Activated CD8-positive, alpha-beta memory T cell treated with anti-CD3 and anti-CD28 coated beads, Interleukin-2, amount 10 ng/mL, durations not matched to agents 7 days and 5 days (primary cell): ENCODE results near the gene OR2AG1. TPM values are rescaled to one million over a fixed set of nuclear protein-coding genes. Genes with fewer than 3 reads are reported as not detected.

ENCODE experiments used
- ATAC-seq: fragments of 150-1000 bp; cut with Tn5 transposase; one replicate; pipeline ENCODE4 v1.10.0; 2021; ENCODE audit warnings: moderate library complexity
- CTCF ChIA-PET: fragments of 350-600 bp; sonication (Branson Sonifier 250); formaldehyde crosslinking; loops from one replicate; lab custom pipeline; 2021; ENCODE audit warnings: antibody characterized with exemption; lab: Charles Lee
- DNase-seq: peaks from one replicate; pipeline ENCODE4 v3.0.0-alpha.2; 2020
- H3K27ac Mint-ChIP-seq: one replicate; pipeline ENCODE4 v1.8.0; 2021; ENCODE audit warnings: mild to moderate bottlenecking, mixed read lengths
- H3K27me3 Mint-ChIP-seq: one replicate; pipeline ENCODE4 v1.8.0; 2021; ENCODE audit warnings: mixed read lengths
- H3K36me3 Mint-ChIP-seq: one replicate; pipeline ENCODE4 v1.8.0; 2021; ENCODE audit warnings: mild to moderate bottlenecking, mixed read lengths
- H3K4me1 Mint-ChIP-seq: one replicate; pipeline ENCODE4 v1.8.0; 2021; ENCODE audit warnings: mixed read lengths
- H3K4me3 Mint-ChIP-seq: one replicate; pipeline ENCODE4 v1.8.0; 2021; ENCODE audit warnings: mild to moderate bottlenecking, moderate library complexity, mixed read lengths
- H3K9me3 Mint-ChIP-seq: one replicate; pipeline ENCODE4 v1.8.0; 2022; ENCODE audit warnings: low read depth, mixed read lengths
- total RNA-seq, 2 experiments: library from RNA; stranded (reverse); gene quantifications; one replicate each; pipeline ENCODE4 v1.2.3, GENCODE V29; 2021

OR2AG1 gene, protein sequence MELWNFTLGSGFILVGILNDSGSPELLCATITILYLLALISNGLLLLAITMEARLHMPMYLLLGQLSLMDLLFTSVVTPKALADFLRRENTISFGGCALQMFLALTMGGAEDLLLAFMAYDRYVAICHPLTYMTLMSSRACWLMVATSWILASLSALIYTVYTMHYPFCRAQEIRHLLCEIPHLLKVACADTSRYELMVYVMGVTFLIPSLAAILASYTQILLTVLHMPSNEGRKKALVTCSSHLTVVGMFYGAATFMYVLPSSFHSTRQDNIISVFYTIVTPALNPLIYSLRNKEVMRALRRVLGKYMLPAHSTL
- total RNA-seq, result not detected

DNA sequence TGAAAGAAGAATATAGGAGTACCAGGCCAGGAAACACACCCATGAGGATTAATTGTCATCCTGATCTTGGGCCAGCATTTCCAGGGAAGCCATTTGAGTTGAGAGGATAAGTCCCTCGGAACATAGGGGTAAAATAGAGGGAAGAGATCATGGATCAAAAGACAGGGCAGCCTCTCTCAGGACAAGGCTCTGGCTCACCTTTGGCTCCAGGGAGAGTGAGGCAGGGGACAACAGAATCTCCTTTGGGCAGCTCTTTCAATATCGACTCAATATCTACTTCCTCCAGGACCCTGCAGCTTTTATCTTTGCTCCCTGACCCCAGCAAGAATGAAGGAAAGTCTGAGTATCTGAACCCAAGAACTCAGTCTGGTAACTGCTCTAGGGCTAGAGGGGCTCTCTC lies at the start of gene OR2AG1:
TSS of gene OR2AG1 (plus strand) at position 301 of the 400 bp plus-strand sequence. CDS start 2,018 bp downstream, outside the sequence.
- Mint-ChIP-seq H3K27ac (no peak within 1 kb of the TSS), H3K9me3 (no peaks in the 10 kb centered on the region), H3K27me3 (peaks cover 23% of the 10 kb centered on the region), H3K4me1 (no peaks in the 10 kb centered on the region), H3K4me3 (no peak within 1 kb of the TSS), H3K36me3 (no peaks in the 10 kb centered on the region)
- DNase-seq (no peak), ATAC-seq (no peak)
- CTCF ChIA-PET, result interaction anchor here (1.0 kb wide), 1 partner anchor 29 kb away, joined by 3 read pairs; no protein-coding TSS in a partner anchor

DNA sequence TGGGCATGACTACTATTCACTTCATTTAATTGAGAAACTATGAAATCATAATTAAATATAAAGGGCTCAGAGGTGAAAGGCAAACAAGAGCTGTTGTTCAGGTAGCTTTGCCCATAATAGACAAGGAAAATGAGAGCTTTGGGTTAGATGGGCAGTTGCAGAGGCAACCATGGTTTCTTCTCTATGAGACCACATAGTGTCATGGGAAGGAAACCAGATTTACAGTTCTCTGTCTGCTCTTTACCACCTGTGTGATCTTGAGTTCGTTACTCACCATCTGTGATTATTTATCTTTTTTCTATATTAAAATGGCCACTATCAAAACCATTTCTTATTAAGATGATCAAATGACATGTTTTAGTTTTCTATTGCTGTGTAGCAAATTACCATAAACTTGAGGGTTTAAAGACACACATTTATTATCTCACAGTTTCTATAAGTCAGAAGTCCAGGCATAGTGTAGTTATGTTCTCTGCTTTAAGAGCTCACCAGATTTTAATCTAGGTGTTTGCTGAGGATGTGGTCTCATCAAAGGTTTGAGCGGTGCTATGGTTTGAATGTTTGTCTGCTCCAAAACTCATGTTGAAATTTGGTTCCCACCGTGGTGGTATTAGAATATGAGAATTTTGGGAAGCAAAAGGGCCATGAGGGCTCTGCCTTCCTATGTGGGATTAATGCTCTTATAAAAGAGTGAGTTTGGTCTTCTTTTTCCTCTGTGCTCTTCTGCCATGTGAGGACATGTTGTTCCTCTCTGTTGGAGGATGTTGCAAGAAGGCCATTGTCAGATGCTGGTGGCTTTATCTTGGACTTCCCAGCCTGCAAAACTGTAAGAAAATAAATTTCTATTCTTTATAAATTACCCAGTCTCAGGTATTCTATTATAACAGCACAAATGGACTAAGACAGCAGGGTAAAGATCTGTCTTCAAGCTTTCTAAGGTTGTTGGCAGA lies 49.2 kb upstream of the OR2AG1 start:
- CTCF ChIA-PET, result interaction anchor here (0.5 to 17.1 kb wide), 4 partner anchors 9 to 371 kb away, joined by 3 to 357 read pairs (median 4); no protein-coding TSS in a partner anchor
- Mint-ChIP-seq H3K9me3 (no peaks in the 10 kb centered on the region), H3K27ac (peak overlapping the region; percentile 60), H3K4me1 (peaks cover 61% of the 10 kb centered on the region), H3K36me3 (peaks cover 58% of the 10 kb centered on the region), H3K4me3 (no peak overlapping the region), H3K27me3 (no peaks in the 10 kb centered on the region)
- DNase-seq, result no peak
- peak; percentile 60 for ATAC-seq

DNA sequence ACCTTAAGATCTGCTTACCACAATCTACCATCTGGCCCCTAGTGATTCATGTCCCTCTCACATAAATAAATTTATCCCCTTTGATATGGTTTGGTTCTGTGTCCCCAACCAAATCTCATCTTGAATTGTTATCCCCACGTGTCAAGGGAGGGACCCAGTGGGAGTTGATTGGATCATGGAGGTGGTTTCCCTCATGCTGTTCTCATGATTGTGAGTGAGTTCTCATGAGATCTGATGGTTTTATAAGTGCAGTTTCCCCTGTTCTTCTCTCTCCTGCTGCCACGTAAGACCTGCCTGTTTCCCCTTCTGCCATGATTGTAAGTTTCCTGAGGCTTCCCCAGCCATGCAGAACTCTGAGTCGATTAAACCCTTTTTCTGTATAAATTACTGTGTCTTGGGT lies 48.2 kb upstream of the OR2AG1 start:
- H3K36me3 Mint-ChIP-seq, result peaks cover 52% of the 10 kb centered on the region
- no peaks in the 10 kb centered on the region for H3K9me3 Mint-ChIP-seq
- ATAC-seq (no peak), DNase-seq (no peak)
- no peak overlapping the region for H3K4me3 Mint-ChIP-seq
- H3K27me3 Mint-ChIP-seq, result no peaks in the 10 kb centered on the region
- peaks cover 67% of the 10 kb centered on the region for H3K4me1 Mint-ChIP-seq
- CTCF ChIA-PET, result interaction anchor here (0.6 to 17.1 kb wide), 4 partner anchors 18 to 372 kb away, joined by 3 to 357 read pairs (median 4); no protein-coding TSS in a partner anchor
- peak overlapping the region; percentile 50 for H3K27ac Mint-ChIP-seq

DNA sequence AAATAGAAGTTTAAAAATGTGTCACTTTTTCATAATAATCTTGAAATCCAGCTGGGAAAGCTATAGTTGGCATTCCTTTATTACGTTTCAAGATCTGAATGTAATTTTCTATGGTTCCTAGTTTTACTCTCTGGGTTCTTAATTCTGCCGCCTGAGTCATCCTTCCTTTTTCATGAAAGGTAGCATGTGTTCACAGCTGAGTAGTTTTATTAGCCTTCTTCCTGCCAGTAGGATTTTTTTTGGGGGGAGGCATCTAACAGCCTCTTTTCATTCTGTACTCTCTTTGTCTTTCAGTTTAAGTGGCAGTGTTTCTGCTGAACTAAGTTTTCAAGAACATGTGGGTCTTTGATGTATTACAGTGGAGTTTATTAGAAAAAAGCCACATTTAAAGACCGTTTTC lies 47.5 kb upstream of the OR2AG1 start:
- no peak for ATAC-seq
- Mint-ChIP-seq H3K4me3 (no peak overlapping the region), H3K27me3 (no peaks in the 10 kb centered on the region)

DNA sequence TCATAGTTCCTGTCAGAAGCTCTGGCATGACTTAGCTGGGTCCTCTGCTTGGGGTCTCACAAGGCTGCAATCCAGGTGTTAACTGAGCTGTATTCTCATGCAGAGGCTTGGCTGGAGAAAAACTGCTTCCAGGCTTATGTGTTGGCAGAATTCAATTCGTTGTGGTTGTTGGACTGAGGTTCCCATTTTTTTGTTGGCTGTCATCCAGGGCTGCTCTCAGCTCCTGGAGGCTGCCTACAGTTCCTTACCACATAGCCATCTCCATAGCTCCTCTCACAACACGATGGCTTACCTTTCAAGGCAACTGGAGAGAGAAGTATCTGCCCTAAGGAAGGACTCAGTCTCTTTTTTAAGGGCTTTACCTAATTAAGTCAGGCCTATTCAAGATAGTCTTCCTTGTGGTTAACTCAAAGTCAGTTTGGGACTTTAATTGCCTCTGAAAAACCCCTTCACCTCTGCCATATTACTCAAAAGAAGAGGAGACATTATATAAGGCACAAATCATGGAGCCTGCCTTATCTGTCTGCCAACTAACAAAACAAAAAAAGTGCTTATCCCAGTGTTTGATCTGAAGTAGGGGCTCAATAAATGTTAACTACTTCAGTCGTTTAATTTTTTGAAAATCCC lies 46.2 kb upstream of the OR2AG1 start:
- H3K27ac Mint-ChIP-seq, result peak overlapping the region; percentile 50
- peaks cover 53% of the 10 kb centered on the region for H3K36me3 Mint-ChIP-seq
- DNase-seq (no peak), ATAC-seq (no peak)
- peaks cover 79% of the 10 kb centered on the region for H3K4me1 Mint-ChIP-seq
- CTCF ChIA-PET, result interaction anchor here (1.3 to 17.1 kb wide), 6 partner anchors 8 to 76 kb away, joined by 3 to 357 read pairs (median 8); no protein-coding TSS in a partner anchor
- H3K4me3 Mint-ChIP-seq, result no peak overlapping the region
- H3K9me3 Mint-ChIP-seq, result no peaks in the 10 kb centered on the region
- no peaks in the 10 kb centered on the region for H3K27me3 Mint-ChIP-seq

More for the DNA sequence above, 47.5 kb upstream of the OR2AG1 start:
- DNase-seq, result no peak
- CTCF ChIA-PET, result interaction anchor here (1.5 to 17.1 kb wide), 2 partner anchors 18 to 20 kb away, joined by 3 to 357 read pairs; no protein-coding TSS in a partner anchor
- Mint-ChIP-seq H3K36me3 (peaks cover 53% of the 10 kb centered on the region), H3K4me1 (peaks cover 73% of the 10 kb centered on the region), H3K27ac (peak overlapping the region; percentile 25), H3K9me3 (no peaks in the 10 kb centered on the region)

DNA sequence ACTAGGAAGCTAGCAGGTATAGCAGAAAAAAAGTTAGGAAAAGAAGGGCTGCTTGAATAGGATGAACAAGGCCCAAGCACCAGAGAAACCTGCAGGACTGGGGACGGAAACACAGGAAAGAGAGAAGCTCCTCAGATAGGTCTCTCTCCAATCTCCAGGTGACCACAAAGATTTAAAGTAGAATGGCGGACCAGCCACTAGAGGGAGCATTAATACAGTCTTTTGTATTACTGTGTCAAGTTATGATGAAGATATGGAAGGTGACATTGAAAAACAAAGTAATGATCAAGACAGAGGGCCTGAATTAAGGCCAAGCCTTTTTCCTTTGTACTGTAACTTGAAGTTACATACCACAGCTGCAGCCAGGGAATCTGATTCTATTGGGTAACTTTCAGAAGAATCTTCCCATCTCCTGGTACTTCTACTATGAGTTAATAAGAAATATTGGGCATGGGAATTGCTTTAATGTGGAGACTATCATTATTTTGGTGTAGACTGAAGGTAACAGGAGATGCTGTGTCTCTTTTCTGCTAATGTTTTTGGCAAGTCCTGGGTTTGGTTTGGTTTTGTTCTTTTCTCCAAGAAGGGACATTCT lies 44.9 kb upstream of the OR2AG1 start:
- H3K36me3 Mint-ChIP-seq, result peaks cover 56% of the 10 kb centered on the region
- CTCF ChIA-PET, result interaction anchor here (0.7 to 17.1 kb wide), 18 partner anchors 9 to 414 kb away, joined by 3 to 357 read pairs (median 4); no protein-coding TSS in a partner anchor

DNA sequence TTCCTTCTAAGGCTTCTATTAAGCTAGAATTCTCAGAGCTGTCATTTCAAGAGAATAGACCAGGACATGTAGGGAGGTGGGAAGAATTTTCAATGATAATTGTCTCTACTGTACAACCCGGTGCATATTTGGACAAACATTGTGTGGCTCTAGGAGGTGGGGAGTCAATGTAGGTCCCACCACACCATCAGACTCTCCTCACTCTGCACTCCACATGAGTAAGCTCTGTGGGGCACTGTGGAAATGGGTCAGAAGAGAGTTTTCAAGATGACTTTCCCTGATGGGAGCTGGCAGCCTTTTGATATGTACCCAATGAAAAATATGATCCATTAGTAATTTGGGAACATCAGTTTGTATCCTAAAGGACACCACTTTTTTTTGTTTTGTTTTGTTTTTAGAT lies 44.2 kb upstream of the OR2AG1 start:
- H3K9me3 Mint-ChIP-seq, result no peaks in the 10 kb centered on the region
- no peaks in the 10 kb centered on the region for H3K27me3 Mint-ChIP-seq
- DNase-seq, result no peak
- H3K4me1 Mint-ChIP-seq, result peaks cover 86% of the 10 kb centered on the region
- peaks cover 54% of the 10 kb centered on the region for H3K36me3 Mint-ChIP-seq
- no peak overlapping the region for H3K4me3 Mint-ChIP-seq
- CTCF ChIA-PET, result interaction anchor here (0.7 to 17.1 kb wide), 8 partner anchors 10 to 360 kb away, joined by 3 to 357 read pairs (median 4); no protein-coding TSS in a partner anchor
- peak overlapping the region; percentile 64 for H3K27ac Mint-ChIP-seq
- ATAC-seq, result no peak

More for the DNA sequence above, 44.9 kb upstream of the OR2AG1 start:
- Mint-ChIP-seq H3K4me1 (peaks cover 88% of the 10 kb centered on the region), H3K9me3 (no peaks in the 10 kb centered on the region), H3K27ac (peak overlapping the region; percentile 64), H3K27me3 (no peaks in the 10 kb centered on the region), H3K4me3 (no peak overlapping the region)
- ATAC-seq (peak; percentile 82), DNase-seq (peak; percentile 77)

DNA sequence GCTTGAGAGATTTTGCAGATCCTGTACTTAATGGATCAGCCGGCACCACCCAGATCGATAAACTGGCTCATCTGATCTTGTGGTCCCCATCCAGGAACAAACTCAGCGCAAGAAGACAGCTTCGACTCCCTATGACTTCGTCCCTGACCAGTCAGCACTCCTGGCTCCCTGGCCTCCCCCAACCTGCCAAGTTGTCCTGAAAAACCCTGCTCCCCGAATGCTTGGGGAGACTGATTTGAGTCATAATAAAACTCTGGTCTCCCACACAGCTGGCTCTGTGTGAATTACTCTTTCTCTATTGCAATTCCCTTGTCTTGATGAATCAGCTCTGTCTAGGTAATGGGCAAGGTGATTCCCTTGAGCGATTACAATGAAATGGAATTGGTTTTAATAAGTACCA lies 40.6 kb upstream of the OR2AG1 start:
- CTCF ChIA-PET, result interaction anchor here (1.2 to 17.1 kb wide), 3 partner anchors 8 to 138 kb away, joined by 3 to 357 read pairs (median 3); partner anchors contain the start of gene ILK
- no peak for ATAC-seq
- Mint-ChIP-seq H3K27me3 (no peaks in the 10 kb centered on the region), H3K4me1 (peaks cover 50% of the 10 kb centered on the region), H3K36me3 (peaks cover 31% of the 10 kb centered on the region), H3K27ac (peak overlapping the region; percentile 76), H3K4me3 (no peak overlapping the region), H3K9me3 (no peaks in the 10 kb centered on the region)
- DNase-seq, result peak; percentile 53

DNA sequence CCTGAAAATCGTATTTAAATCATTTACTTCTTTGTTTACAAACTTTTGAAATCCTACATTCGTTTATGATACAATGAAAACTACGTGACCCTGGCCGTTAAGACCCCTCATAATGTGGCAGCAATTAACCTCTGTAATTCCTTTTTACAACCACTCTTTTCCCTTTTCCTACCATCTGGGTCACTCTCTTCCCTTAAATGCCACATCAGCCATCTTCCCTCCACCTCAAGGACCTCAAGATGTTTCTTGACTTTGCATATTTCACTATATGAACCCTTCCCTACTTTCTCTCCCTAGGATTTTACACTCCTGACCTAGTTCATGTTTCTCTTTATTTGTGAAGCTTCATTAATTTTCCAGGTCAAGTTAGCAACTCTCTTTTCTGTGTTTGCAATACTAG lies 37.8 kb upstream of the OR2AG1 start:
- H3K9me3 Mint-ChIP-seq, result no peaks in the 10 kb centered on the region
- ATAC-seq (no peak), DNase-seq (no peak)
- peaks cover 33% of the 10 kb centered on the region for H3K4me1 Mint-ChIP-seq
- CTCF ChIA-PET, result interaction anchor here (0.7 to 17.1 kb wide), 8 partner anchors 4 to 425 kb away, joined by 3 to 357 read pairs (median 6); partner anchors contain the start of genes CAVIN3 and TAF10
- H3K27ac Mint-ChIP-seq, result no peak overlapping the region
- H3K27me3 Mint-ChIP-seq, result no peaks in the 10 kb centered on the region
- H3K4me3 Mint-ChIP-seq, result no peak overlapping the region
- peaks cover 22% of the 10 kb centered on the region for H3K36me3 Mint-ChIP-seq

DNA sequence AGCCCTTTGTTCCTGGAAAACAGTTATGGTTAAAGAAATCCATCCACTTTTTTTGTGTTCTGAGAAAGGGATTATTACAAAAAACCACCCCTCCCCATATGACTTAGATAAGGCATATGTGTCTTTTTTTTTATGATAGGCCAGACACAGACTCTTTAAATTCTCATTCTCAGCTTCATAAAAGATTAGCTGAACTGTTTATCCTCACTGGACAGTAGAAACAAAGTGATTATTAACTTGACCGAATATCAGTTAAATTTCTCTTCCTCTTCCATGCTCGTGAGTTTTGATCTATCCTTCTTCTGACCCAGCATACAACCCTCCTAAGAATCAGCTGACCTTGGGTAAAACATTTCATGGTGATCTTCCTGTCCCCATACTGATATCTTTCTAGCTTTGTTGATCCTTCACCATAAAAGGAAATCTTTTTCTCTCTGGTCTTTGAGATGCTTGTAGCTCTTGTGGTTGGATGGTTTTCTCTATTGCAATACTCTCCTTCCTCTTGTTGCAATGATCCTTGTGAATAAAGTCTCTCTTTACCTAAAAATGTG lies 37.3 kb upstream of the OR2AG1 start:
- CTCF ChIA-PET, result interaction anchor here (0.7 to 17.1 kb wide), 14 partner anchors 4 to 425 kb away, joined by 3 to 357 read pairs (median 6); partner anchors contain the start of genes CAVIN3, ILK, MRPL17 and TAF10
- no peak for DNase-seq
- Mint-ChIP-seq H3K27me3 (no peaks in the 10 kb centered on the region), H3K4me1 (peaks cover 30% of the 10 kb centered on the region), H3K27ac (no peak overlapping the region), H3K9me3 (no peaks in the 10 kb centered on the region), H3K4me3 (no peak overlapping the region), H3K36me3 (peaks cover 22% of the 10 kb centered on the region)
- ATAC-seq, result peak; percentile 55

DNA sequence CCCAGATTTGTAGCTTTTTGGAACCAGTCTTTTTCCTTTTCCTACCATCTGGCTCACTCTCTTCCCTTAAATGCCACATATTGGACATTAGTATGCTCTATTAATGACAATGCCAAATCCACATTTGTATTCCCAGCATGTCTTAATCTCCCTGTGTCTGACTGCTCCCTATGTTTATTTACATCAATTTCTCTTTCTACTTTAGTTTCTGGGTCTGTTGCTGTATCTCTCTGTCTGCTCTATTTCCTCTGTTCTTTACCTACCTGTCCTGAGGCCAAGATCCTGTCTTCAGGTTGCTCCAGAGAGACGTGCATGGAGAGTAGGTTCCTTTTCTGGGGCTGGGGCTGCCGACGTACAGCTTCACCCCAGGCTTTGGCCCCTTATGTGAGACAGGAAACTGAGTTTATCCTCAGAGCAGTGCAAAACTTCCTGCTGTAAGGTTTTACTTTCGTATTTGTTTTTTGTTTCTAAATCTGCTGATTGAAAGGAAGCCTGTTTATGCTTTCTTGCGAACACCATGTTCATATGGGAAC lies 36.7 kb upstream of the OR2AG1 start:
- CTCF ChIA-PET, result interaction anchor here (0.8 to 17.1 kb wide), 15 partner anchors 5 to 426 kb away, joined by 3 to 357 read pairs (median 5); partner anchors contain the start of genes CAVIN3, ILK, MRPL17 and TAF10
- no peaks in the 10 kb centered on the region for H3K9me3 Mint-ChIP-seq
- peak; percentile 89 for ATAC-seq
- peak; percentile 68 for DNase-seq
- H3K4me1 Mint-ChIP-seq, result peaks cover 30% of the 10 kb centered on the region
- peaks cover 18% of the 10 kb centered on the region for H3K36me3 Mint-ChIP-seq
- H3K4me3 Mint-ChIP-seq, result no peak overlapping the region
- no peaks in the 10 kb centered on the region for H3K27me3 Mint-ChIP-seq
- H3K27ac Mint-ChIP-seq, result no peak overlapping the region
